ENCODE data around the gene ZFP36.
A peak's percentile ranks its signal among the peaks of the same experiment; 100 is the strongest.

GRCh38 chr19:39397360-39398296, 9.0 kb upstream of the ZFP36 start:
- peak; percentile 90 to 99 (median 98) for TF ChIP-seq CTCF (IDR thresholded peaks at IDR 0.05)
- TF ChIP-seq POLR2A (IDR thresholded peaks at IDR 0.05), result peak in 2 of 3 donors; percentile 38 to 47
